Ovary (tissue), 3 donors: ENCODE measurements around the gene DLG5.

Experiments used
- CTCF ChIP-seq, 3 donors: fragments of 450-650 bp in 2 of 3; fragments of 200-600 bp in 1 of 3; IDR thresholded peaks; one replicate each; pipeline versions ENCODE4 v1.5.1 to v1.8.0; 2016 to 2022; ENCODE audit warnings: antibody characterized with exemption in 3 of 3, mild to moderate bottlenecking in 1 of 3
- EP300 ChIP-seq: sonication (generic); formaldehyde crosslinking; IDR thresholded peaks from one replicate; pipeline ENCODE4 v1.6.1; 2017; ENCODE audit warnings: antibody characterized with exemption
- POLR2A ChIP-seq: fragments of 450-650 bp; IDR thresholded peaks from one replicate; pipeline ENCODE4 v1.6.1; 2017; ENCODE audit warnings: antibody characterized with exemption, mild to moderate bottlenecking, moderate library complexity
- donor health status: DM: no; HTN: no; CAD: no.

GRCh38 chr10:77912576-77912975, 14.0 kb downstream of the DLG5 start:
- no peak for TF ChIP-seq POLR2A
- no peak for TF ChIP-seq CTCF (IDR thresholded peaks at IDR 0.05)
- TF ChIP-seq EP300, result no peak
